ENCODE data around the gene GREB1L. TPM values are rescaled to one million over a fixed set of nuclear protein-coding genes. Genes with fewer than 3 reads are reported as not detected.

Gene GREB1L
- total and polyA plus RNA-seq, 2 donors (not counting 1 experiment from before 2014, with no cell fraction given): 0.33 to 0.41 TPM

- no peaks in the 10 kb centered on the region for H3K36me3 ChIP-seq (ENCODE audit: control insufficient read depth, insufficient read depth, low read length)
- no peaks in the 10 kb centered on the region for H3K27me3 ChIP-seq (ENCODE audit: control insufficient read depth, insufficient read depth, low read length)
- H3K79me2 ChIP-seq (ENCODE audit: control insufficient read depth, insufficient read depth, low read length): no peaks in the 10 kb centered on the region
- H3K4me3 ChIP-seq (replicated peaks in 1 of 4; ENCODE audit: control extremely low read depth in 1 of 4, insufficient read depth in 1 of 4, low read depth in 3 of 4, low read length in 4 of 4): no peak overlapping the region
- H3K9me3 ChIP-seq (ENCODE audit: control insufficient read depth, insufficient read depth, low read depth, low read length): no peaks in the 10 kb centered on the region
- no peak overlapping the region for H2AFZ ChIP-seq (ENCODE audit: low read length)
- H3K4me2 ChIP-seq (ENCODE audit: extremely low read depth, insufficient read depth, low read length): no peak overlapping the region
- H3K27ac ChIP-seq (ENCODE audit: insufficient read depth, low read length): no peak overlapping the region
- no peak for DNase-seq (ENCODE audit: low read depth in 2 of 2)
- H4K20me1 ChIP-seq (ENCODE audit: control insufficient read depth, extremely low read depth, insufficient read depth, low read length): no peaks in the 10 kb centered on the region
- H3K4me1 ChIP-seq (ENCODE audit: control insufficient read depth, extremely low read depth, insufficient read depth, low read length): no peaks in the 10 kb centered on the region
- TF ChIP-seq CTCF (conservative IDR thresholded peaks at IDR 0.05 in 1 of 2, IDR thresholded peaks at IDR 0.05 in 1 of 2; ENCODE audit: low read depth in 1 of 2, low read length in 2 of 2) (no peak), EZH2 (IDR thresholded peaks at IDR 0.05; ENCODE audit: low read length, missing control alignments) (no peak)
- no peak overlapping the region for H3K9ac ChIP-seq (ENCODE audit: insufficient read depth, low read length)
Measured at GRCh38 chr18:21291106-21291505, 49.1 kb downstream of the GREB1L start.

- H3K36me3 ChIP-seq (ENCODE audit: control insufficient read depth, insufficient read depth, low read length): no peaks in the 10 kb centered on the region
- no peak for TF ChIP-seq EZH2 (IDR thresholded peaks at IDR 0.05; ENCODE audit: low read length, missing control alignments)
- no peak for TF ChIP-seq CTCF (conservative IDR thresholded peaks at IDR 0.05 in 1 of 2, IDR thresholded peaks at IDR 0.05 in 1 of 2; ENCODE audit: low read depth in 1 of 2, low read length in 2 of 2)
Measured at GRCh38 chr18:21293479-21293878, 51.4 kb downstream of the GREB1L start.

GRCh38 chr18:21295101-21295500 is 53.1 kb downstream of the GREB1L start:
- Histone ChIP-seq H3K4me1 (ENCODE audit: control insufficient read depth, extremely low read depth, insufficient read depth, low read length) (no peaks in the 10 kb centered on the region), H3K27ac (ENCODE audit: insufficient read depth, low read length) (no peak overlapping the region), H3K9me3 (ENCODE audit: control insufficient read depth, insufficient read depth, low read depth, low read length) (no peaks in the 10 kb centered on the region), H4K20me1 (ENCODE audit: control insufficient read depth, extremely low read depth, insufficient read depth, low read length) (no peaks in the 10 kb centered on the region), H3K9ac (ENCODE audit: insufficient read depth, low read length) (no peak overlapping the region), H3K27me3 (ENCODE audit: control insufficient read depth, insufficient read depth, low read length) (no peaks in the 10 kb centered on the region), H3K4me3 (replicated peaks in 1 of 4; ENCODE audit: control extremely low read depth in 1 of 4, insufficient read depth in 1 of 4, low read depth in 3 of 4, low read length in 4 of 4) (no peak overlapping the region), H2AFZ (ENCODE audit: low read length) (no peak overlapping the region), H3K79me2 (ENCODE audit: control insufficient read depth, insufficient read depth, low read length) (no peaks in the 10 kb centered on the region), H3K36me3 (ENCODE audit: control insufficient read depth, insufficient read depth, low read length) (no peaks in the 10 kb centered on the region), H3K4me2 (ENCODE audit: extremely low read depth, insufficient read depth, low read length) (no peak overlapping the region)
- TF ChIP-seq EZH2 (IDR thresholded peaks at IDR 0.05; ENCODE audit: low read length, missing control alignments): no peak
- DNase-seq (ENCODE audit: low read depth in 2 of 2): no peak

More at GRCh38 chr18:21293479-21293878, 51.4 kb downstream of the GREB1L start:
- no peaks in the 10 kb centered on the region for H4K20me1 ChIP-seq (ENCODE audit: control insufficient read depth, extremely low read depth, insufficient read depth, low read length)
- no peak for DNase-seq (ENCODE audit: low read depth in 2 of 2)
- H3K79me2 ChIP-seq (ENCODE audit: control insufficient read depth, insufficient read depth, low read length): no peaks in the 10 kb centered on the region
- H3K27ac ChIP-seq (ENCODE audit: insufficient read depth, low read length): no peak overlapping the region
- H3K4me2 ChIP-seq (ENCODE audit: extremely low read depth, insufficient read depth, low read length): no peak overlapping the region
- no peak overlapping the region for H3K9ac ChIP-seq (ENCODE audit: insufficient read depth, low read length)
- H3K4me3 ChIP-seq (replicated peaks in 1 of 4; ENCODE audit: control extremely low read depth in 1 of 4, insufficient read depth in 1 of 4, low read depth in 3 of 4, low read length in 4 of 4): no peak overlapping the region
- no peaks in the 10 kb centered on the region for H3K27me3 ChIP-seq (ENCODE audit: control insufficient read depth, insufficient read depth, low read length)
- no peaks in the 10 kb centered on the region for H3K4me1 ChIP-seq (ENCODE audit: control insufficient read depth, extremely low read depth, insufficient read depth, low read length)
- H2AFZ ChIP-seq (ENCODE audit: low read length): no peak overlapping the region
- no peaks in the 10 kb centered on the region for H3K9me3 ChIP-seq (ENCODE audit: control insufficient read depth, insufficient read depth, low read depth, low read length)

Data from fibroblast of lung (primary cell).